CD4-positive, alpha-beta T cell treated with Interleukin-4 for 1 hour (primary cell): ENCODE results near the gene POLR1C.
"Not testable (repeated sequence)": the region's sequence is repeated elsewhere in the genome, so short reads cannot be mapped to it uniquely, and the experiment has no call there.

Experiments used
- DNase-seq, 2 donors: peaks; one replicate each; pipeline ENCODE4 v3.0.0-alpha.2; 2020 to 2022

Gene POLR1C

DNA sequence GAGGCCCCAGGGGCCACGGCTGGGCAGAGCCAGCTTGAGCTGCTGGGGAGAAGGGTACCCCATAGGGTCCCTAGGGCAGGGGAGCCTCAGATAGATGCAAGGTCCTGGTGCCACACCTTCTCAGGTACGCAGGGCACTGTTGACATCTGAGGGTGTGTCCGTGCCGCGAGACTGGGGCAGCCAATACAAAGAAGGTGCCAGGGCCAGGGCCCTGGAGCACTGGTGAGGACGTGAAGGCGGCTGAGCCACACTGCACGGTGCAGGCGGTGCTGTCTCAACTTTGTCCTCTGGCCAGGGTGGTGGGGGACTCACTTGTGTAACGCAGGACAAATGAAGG, 6.1 kb upstream of the POLR1C start:
- no peak for DNase-seq

GRCh38 chr6:43511824-43512415, 5.0 kb upstream of the POLR1C start:
- DNase-seq: no peak

DNA sequence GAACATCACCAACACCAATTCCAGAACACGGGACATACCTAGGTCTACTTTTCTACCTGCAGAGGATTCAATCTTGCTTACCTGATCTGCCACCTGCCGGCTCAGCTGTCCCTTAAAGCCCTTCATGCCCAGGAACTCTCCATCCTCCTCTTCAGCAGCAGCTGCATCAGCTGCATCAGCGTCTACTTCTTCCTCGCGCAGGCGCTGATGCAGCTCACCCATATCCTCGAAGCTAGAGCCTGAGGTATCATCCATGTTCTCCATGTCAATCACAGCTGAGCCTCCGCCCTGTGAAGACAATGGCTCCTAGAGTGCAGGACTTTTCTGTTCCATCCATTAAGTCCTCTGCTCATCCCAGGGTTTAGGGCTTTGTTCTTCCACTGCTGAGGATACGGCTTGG, 1.1 kb upstream of the POLR1C start:
- no peak for DNase-seq

DNA sequence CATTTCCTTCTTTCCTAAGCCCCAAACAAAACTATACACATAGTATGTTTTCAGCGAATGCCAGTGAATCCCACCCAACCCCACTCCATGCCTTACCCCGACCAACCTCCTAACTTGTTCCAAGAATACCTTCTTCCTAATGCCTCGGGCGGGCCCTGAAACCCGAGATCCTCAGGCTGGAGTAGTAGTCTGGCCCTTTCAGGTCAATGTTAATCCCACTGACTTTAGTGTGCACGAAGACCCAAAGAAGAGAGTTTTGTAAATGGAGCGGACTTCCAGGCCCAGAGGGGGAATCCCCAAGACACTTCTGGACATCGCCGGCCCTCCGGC, 557 bp upstream of the POLR1C start:
- no peak for DNase-seq

DNA sequence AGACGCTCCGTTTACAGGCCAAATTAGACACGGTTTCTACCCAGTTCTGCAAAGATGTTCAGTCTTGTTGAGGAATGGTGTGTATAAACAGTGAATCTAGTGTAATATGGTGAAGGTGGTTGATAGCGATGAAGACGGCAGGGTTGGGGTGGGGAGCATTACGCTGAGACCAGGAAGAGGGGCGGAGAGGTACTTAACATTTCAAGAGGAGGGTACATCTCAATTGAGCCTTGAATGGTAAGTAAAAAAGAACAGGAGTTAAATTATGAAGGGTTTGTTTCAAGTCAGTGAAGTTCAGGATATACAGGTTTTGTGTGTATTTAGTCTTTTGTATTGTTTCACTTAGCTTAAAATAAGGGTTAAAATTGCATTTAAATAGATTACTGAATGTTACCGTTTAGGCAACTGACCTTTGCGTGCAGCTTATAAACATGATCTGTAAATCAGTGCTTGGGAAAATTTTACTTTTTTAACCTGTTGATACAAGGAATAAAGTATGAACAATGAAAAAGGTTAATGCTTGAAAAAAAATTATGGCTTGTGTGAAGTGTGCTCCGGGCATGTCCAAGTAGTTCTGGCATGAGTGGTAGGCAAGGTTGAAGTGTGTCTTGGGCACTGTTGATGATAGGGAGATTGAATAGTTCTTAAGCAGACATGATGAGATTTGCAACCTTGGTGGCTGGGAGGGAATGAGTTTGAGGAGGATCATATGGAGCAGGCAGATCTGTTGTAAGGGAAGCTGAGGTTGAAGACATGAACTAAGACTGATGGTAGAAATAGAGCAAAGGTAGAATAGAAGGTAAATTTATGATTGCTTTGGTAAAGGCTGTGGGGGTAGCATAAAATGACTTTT, 842 bp downstream of the POLR1C start:
- no peak for DNase-seq

GRCh38 chr6:43520097-43520496, 3.2 kb downstream of the POLR1C start:
- no peak for DNase-seq

DNA sequence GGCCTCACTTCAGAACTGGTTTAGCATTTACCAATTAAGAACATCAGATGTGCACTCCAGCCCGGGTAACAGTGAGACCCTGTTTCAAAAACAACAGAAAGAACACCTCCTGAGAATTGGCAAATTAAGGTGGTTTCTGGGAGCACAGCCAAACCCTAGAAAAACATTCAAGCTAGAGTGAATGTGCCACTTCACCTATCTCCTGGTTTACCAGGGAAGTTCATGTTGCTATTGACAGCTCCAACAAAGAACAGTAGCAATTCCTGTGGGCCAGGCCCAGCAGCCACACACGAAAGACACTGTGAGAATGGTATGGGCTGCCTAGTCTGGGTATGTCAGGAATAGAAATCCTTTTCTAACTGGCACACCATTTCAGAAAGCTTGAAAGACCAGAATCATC, 4.9 kb downstream of the POLR1C start:
- no peak for DNase-seq

DNA sequence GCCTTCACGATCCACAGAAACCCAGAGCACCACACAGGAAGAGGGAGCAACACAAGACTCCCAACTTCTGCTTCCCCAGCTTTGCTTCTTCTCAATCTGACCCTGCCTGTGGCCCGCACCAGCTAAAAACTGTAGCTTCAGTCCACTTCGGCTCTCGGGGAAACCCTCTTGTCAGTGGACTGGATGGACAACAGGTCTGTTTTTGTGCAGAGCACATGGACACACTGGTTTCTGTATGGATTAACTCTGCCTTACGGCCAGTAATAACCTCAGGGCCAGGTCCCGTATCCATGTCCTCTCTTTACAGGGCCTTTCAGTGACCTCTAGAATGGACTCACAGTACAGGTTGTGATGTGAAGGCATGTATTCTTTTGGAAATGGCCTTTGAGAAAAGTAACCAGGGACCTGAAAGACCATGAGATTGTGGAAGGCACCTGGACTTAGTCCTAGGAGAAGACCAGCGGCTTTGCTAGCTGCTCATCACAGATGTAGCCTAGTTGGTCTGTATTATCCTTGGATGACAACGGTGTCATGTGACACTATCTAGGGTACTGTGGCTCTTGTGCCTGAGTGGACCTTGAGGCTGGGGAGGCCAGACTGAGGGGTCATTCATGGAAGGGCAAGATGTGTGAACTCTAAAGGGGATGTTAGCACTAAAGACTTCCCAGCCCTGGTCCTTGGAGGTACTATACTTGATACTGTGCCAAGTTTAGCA, 5.8 kb downstream of the POLR1C start:
- DNase-seq: no peak

- DNase-seq: no peak
These were observed 6.4 kb downstream of the POLR1C start for GRCh38 chr6:43523284-43523683.

DNA sequence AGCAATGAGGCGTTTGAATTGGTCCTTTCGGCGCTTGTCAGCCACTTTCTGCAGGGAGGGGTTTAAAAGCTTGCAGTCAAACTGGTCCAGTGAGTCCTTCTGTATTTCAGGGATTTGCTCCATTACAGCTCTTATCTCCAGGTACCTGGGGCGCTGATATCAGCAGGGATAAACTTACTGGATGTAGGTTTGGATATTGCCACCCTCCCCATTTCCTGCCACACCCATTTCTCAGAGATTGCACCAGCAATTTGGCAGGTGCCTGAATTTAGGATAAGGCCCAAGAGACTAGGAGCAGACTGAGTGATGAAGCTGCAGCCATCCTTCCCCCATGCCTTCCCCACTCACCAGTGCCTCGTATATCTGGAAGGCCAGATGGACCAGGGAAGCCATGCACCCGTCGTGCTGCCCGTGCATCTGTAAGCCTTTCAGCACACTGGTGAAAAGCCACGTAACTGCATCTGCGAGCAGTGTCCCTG, 7.6 kb downstream of the POLR1C start:
- DNase-seq: no peak

DNA sequence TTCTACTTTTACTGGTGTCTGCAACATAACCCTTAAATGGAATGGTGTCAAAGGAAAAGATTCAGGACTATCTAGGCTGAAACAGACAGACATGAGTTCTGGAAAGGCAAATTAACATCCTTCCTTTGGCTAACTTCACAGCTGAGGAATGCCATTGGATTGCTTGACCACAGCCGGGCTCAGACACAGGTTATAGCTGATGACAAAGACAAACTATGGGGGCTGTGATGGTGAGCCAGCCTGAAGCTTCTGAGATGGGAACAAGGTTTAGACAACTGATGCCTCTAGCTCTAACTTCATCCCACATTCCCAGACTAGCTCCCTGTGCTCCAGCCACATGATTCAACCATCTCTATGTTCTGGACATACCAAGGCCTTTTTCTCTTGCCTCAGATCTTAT, 15.3 kb downstream of the POLR1C start:
- no peak for DNase-seq

DNA sequence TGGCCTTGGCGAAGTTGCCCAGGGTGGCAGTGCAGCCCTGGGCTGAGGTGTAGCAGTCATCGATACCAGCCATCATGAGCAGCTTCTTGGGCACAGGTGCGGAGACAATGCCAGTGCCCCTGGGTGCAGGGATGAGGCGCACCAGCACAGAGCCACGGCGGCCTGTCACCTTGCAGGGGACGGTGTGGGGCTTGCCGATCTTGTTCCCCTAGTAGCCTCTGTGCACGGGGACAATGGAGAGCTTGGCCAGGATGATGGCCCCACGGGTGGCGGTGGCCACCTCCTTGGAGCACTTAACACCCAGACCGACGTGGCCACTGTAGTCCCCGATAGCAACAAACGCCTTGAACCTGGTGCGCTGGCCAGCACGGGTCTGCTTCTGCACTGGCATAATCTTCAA, 22.1 kb downstream of the POLR1C start:
- not testable (repeated sequence) for DNase-seq

GRCh38 chr6:43539409-43539808, 22.5 kb downstream of the POLR1C start:
- not testable (repeated sequence) for DNase-seq

DNA sequence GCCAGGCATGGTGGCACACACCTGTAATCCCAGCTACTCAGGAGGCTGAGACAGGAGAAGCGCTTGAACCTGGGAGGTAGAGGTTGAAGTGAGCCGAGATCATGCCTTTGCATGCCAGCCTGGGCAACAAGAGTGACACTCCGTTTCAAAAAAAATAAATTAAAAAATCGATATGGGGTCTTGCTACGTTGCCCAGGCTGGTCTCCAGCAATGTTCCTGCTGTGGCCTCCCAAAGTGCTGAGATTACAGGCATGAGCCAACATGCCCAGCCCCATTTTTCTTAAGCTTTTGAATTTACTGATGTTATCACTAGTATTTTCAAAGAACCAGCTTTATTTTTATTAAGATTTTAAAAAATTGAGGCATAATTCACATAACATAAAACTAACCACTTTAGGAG, 23.6 kb downstream of the POLR1C start:
- no peak for DNase-seq

DNA sequence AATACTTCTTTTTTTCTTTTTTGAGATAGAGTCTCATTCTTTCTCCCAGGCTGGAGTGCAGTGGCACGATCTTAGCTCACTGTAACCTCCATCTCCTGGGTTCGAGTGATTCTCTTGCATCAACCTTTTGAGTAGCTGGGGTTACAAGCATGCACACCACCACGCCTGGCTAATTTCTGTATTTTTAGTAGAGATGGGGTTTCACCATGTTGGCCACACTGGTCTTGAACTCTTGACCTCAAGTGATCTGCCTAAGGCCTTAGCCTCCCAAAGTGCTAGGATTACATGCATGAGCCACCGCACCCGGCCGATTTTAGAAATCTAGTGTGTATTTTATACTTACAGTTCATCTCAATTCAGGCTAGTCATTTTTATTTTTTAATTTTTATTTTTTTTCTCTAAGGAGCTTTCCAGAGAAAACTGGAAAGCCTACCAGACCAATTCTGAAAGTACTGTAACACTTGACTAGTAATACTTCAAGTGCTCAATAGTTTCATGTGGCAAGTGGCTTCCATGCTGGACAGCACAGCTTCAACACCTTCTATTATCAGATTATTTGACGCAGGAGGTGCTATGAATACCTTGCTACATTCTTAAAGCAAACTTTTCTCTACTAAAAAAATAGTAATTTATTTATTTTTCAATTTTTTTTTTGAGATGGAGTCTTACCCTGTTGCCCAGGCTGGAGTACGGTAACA, 25.0 kb downstream of the POLR1C start:
- DNase-seq: no peak

GRCh38 chr6:43544461-43544860, 27.6 kb downstream of the POLR1C start:
- peak in 1 of 2 donors; percentile 7 for DNase-seq

GRCh38 chr6:43547222-43547621, 30.3 kb downstream of the POLR1C start:
- no peak for DNase-seq

GRCh38 chr6:43557620-43558019, 40.7 kb downstream of the POLR1C start:
- DNase-seq: not testable (repeated sequence)

DNA sequence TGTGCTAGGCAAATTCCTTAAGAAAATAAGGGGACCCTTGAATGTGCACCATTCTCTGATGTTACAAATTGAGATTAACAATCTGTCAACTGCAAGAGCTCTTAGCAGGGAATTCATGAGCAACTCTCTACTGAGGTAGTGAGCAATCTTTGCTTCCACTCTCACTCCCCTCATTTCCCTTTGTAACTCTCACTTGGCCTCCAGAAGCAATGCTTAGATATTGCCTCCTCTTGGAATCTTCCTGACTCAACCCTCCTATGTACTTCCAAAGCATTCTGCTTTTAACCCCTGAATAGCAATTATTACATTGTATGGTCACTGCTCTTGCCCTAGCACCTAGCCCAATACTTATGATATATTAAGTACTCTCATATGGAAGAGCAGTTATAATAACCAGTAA, 42.4 kb downstream of the POLR1C start:
- DNase-seq: no peak

DNA sequence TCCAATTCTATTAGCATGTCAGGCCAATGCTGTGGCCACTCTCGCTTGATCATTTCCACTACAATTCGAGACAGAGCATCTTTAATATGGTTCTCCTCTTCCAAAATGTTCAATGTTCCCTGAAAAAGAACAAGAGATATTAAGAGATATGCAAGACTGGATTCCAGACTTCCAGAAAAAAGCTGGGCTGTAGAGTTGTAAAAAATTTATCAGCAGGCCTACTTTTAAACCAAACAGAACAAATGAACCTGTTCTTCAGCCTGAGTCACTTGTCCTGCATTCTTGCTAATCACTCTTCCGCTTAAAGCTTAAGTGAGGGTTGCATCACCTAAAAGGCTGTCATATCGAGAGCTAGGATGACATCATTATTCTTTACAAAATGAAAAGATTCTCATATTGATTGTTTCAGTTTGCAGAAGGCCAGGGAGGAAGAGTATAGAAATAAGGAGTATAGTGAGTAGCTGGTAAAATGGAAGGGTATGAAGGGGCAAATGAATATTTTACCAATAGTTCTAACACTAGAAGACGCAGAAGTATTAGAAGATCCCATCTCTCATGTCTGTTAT, 54.1 kb downstream of the POLR1C start:
- no peak for DNase-seq
